Measurements from ENCODE around the gene PIGM.

- TF ChIP-seq, protein P1, sequence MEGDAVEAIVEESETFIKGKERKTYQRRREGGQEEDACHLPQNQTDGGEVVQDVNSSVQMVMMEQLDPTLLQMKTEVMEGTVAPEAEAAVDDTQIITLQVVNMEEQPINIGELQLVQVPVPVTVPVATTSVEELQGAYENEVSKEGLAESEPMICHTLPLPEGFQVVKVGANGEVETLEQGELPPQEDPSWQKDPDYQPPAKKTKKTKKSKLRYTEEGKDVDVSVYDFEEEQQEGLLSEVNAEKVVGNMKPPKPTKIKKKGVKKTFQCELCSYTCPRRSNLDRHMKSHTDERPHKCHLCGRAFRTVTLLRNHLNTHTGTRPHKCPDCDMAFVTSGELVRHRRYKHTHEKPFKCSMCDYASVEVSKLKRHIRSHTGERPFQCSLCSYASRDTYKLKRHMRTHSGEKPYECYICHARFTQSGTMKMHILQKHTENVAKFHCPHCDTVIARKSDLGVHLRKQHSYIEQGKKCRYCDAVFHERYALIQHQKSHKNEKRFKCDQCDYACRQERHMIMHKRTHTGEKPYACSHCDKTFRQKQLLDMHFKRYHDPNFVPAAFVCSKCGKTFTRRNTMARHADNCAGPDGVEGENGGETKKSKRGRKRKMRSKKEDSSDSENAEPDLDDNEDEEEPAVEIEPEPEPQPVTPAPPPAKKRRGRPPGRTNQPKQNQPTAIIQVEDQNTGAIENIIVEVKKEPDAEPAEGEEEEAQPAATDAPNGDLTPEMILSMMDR (IDR thresholded peaks at IDR 0.05; ENCODE audit: insufficient read depth, low read length), result no peak
- TF ChIP-seq SPI1 (IDR thresholded peaks at IDR 0.05; ENCODE audit: borderline replicate concordance, low read depth) (no peak), POLR2AphosphoS5 (IDR thresholded peaks at IDR 0.05; ENCODE audit: low read depth) (no peak), GABPA (IDR thresholded peaks at IDR 0.05; ENCODE audit: low read depth) (no peak)
- TF ChIP-seq, protein P2, sequence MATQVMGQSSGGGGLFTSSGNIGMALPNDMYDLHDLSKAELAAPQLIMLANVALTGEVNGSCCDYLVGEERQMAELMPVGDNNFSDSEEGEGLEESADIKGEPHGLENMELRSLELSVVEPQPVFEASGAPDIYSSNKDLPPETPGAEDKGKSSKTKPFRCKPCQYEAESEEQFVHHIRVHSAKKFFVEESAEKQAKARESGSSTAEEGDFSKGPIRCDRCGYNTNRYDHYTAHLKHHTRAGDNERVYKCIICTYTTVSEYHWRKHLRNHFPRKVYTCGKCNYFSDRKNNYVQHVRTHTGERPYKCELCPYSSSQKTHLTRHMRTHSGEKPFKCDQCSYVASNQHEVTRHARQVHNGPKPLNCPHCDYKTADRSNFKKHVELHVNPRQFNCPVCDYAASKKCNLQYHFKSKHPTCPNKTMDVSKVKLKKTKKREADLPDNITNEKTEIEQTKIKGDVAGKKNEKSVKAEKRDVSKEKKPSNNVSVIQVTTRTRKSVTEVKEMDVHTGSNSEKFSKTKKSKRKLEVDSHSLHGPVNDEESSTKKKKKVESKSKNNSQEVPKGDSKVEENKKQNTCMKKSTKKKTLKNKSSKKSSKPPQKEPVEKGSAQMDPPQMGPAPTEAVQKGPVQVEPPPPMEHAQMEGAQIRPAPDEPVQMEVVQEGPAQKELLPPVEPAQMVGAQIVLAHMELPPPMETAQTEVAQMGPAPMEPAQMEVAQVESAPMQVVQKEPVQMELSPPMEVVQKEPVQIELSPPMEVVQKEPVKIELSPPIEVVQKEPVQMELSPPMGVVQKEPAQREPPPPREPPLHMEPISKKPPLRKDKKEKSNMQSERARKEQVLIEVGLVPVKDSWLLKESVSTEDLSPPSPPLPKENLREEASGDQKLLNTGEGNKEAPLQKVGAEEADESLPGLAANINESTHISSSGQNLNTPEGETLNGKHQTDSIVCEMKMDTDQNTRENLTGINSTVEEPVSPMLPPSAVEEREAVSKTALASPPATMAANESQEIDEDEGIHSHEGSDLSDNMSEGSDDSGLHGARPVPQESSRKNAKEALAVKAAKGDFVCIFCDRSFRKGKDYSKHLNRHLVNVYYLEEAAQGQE (IDR thresholded peaks at IDR 0.05; ENCODE audit: insufficient replicate concordance, low read depth), result no peak
These were observed 21.1 kb upstream of the PIGM start for GRCh38 chr1:160052936-160053335.
